Epithelial cell of esophagus (primary cell): ENCODE data around the gene PSMD8.
"Not testable (repeated sequence)": the region's sequence is repeated elsewhere in the genome, so short reads cannot be mapped to it uniquely, and the experiment has no call there.

ENCODE experiments used
- DNase-seq: peaks from one replicate; pipeline ENCODE4 v3.0.0; 2010; ENCODE audit warnings: low read depth
- H3K4me3 ChIP-seq: 2 replicates; pipeline ENCODE4 v1.5.1; 2011; ENCODE audit warnings: mild to moderate bottlenecking, low read length, control low read depth
- TF ChIP-seq, protein P1 (sequence below): IDR thresholded peaks from 2 replicates; pipeline ENCODE4 v1.5.1; 2011; ENCODE audit warnings: low read depth, mild to moderate bottlenecking, low read length, control low read depth, inconsistent platforms; ENCODE audit not compliant: insufficient read depth; ENCODE audit errors: missing control alignments

The PSMD8 gene

DNA sequence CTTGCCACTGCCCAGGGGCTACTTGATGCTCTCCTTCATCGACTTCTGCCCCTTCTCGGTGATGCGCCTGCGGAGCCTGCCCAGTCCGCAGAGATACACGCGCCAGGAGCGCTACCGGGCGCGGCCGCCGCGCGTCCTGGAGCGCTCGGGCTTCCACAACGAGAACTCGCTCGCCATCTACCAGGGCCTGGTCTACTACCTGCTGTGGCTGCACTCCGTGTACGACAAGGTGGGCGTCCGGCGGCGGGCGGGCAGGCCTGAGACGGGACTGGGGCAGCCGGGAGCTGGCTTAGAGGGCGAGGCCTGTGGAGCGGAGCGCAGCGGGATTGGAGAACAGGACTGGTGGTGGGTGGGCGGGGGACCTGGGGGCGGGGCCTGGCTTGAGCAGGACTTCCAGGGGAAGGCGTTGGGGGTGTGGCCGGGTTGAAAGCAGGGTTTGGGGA, 12.7 kb upstream of the PSMD8 start:
- TF ChIP-seq, protein P1, sequence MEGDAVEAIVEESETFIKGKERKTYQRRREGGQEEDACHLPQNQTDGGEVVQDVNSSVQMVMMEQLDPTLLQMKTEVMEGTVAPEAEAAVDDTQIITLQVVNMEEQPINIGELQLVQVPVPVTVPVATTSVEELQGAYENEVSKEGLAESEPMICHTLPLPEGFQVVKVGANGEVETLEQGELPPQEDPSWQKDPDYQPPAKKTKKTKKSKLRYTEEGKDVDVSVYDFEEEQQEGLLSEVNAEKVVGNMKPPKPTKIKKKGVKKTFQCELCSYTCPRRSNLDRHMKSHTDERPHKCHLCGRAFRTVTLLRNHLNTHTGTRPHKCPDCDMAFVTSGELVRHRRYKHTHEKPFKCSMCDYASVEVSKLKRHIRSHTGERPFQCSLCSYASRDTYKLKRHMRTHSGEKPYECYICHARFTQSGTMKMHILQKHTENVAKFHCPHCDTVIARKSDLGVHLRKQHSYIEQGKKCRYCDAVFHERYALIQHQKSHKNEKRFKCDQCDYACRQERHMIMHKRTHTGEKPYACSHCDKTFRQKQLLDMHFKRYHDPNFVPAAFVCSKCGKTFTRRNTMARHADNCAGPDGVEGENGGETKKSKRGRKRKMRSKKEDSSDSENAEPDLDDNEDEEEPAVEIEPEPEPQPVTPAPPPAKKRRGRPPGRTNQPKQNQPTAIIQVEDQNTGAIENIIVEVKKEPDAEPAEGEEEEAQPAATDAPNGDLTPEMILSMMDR = peak; percentile 26
- H3K4me3 ChIP-seq = peak overlapping the region; percentile 60
- DNase-seq = peak; percentile 90

DNA sequence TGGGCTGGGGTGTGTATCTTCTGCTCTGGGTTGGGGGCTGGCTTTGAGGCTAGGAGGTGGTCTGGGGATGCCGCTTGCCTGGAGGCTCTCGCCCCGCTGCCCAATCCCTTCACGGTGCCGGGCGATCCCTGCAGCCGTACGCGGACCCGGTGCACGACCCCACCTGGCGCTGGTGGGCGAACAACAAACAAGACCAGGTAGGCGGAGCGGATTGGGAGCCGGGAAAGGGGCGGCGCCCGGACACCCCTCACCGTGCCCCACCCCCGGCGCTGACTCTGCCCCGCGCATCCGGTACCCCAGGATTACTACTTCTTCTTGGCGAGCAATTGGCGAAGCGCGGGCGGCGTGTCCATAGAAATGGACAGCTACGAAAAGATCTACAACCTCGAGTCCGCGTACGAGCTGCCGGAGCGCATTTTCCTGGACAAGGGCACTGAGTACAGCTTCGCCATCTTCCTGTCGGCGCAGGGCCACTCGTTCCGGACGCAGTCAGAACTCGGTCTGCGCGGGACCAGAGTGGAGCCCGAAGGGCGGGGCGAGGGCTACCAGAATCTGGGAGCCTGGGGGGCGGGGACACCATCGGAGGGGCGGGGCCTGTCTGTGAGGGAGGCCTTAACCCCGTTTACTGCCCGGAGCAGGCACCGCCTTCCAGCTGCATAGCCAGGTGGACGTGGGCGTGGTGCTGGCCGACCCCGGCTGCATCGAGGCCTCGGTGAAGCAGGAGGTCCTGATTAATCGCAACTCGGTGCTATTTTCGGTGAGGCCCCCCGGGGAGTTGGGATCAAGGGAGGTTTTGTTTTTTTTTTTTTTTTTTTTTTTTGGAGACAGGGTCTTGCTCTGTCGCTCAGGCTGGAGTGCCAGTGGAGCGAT, 12.1 kb upstream of the PSMD8 start:
- TF ChIP-seq, protein P1 = no peak
- DNase-seq = peak; percentile 78
- peak overlapping the region; percentile 60 for H3K4me3 ChIP-seq

DNA sequence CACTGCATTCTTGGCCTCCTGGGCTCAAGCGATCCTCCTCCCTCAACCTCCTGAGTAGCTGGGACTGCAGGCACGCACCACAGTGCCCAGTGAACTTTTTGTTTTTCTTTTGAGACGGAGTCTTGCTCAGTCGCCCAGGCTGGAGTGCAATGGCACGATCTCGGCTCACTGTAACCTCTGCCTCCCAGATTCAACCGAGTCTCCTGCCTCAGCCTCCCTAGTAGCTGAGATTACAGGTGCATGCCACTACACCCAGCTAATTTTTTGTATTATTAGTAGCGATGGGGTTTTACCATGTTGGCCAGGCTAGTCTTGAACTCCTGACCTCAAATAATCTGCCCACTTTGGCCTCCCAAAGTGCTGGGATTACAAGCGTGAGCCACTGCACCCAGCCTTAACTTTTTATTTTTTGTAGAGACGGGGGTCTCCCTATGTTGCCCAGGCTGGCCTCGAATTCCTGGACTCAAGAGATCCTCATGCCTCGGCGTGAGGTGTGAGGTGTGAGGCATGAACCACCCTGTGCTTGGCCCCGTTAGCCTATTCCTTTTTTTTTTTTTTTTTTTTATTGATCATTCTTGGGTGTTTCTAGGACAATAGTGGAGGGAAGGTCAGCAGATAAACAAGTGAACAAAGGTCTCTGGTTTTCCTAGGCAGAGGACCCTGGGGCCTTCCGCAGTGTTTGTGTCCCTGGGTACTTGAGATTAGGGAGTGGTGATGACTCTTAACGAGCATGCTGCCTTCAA, 11.3 kb upstream of the PSMD8 start:
- not testable (repeated sequence) for DNase-seq, H3K4me3 ChIP-seq

DNA sequence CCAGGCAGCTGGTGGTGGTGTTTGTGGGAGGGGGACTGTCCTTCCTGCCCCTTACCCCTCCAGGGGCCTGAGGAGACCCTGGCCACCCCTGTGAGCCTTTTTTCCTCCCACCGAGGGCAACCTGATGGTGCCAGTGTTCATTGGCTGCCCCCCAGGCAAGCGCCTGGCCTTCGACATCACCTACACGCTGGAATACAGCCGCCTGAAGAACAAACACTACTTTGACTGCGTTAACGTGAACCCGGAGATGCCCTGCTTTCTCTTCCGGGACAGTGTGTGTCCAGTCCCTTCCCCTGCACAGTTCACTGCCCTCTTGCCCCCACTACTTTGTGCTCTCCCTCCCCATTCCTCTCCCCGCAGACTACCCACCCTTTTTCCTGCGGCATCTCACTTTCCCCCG, 7.3 kb upstream of the PSMD8 start:
- TF ChIP-seq, protein P1 = no peak
- no peak for DNase-seq
- no peak overlapping the region for H3K4me3 ChIP-seq

DNA sequence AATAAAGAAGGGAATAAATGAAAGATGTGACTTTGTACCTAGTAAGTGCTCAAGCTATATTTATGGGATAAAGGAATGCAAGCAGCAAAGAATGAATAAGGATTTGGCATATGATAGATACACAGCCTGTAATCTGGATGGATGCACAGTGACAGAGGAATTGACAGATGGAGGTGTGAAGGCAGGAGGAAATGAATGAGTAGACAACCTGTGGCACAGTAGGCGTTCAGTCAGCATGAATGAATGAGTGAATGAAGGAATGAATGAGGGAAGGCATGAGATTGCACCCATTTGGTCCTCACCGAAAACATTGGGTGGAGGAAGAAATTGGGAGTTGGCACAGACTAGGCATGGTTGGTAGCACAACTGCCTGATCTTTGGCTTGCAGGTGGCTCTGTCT, 4.8 kb upstream of the PSMD8 start:
- TF ChIP-seq, protein P1 = no peak
- no peak for DNase-seq

DNA sequence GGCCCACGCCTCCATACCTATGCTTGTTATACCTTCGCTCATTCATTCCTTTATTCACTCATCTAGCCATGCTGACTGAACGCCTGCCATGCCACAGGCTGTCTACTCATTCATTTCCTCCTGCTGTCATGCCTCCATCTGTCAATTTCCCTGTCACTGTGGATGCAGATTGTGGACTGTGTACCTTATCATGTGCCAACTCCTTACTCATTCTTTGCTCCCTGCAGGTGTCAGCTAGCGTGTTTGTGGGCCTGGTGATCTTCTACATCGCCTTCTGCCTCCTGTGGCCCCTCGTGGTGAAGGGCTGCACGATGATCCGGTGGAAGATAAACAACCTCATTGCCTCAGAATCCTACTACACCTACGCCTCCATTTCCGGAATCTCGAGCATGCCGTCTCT, 4.1 kb upstream of the PSMD8 start:
- TF ChIP-seq, protein P1 = no peak
- DNase-seq = no peak
- no peak overlapping the region for H3K4me3 ChIP-seq

More for the DNA sequence above, 4.8 kb upstream of the PSMD8 start:
- H3K4me3 ChIP-seq = no peak overlapping the region

DNA sequence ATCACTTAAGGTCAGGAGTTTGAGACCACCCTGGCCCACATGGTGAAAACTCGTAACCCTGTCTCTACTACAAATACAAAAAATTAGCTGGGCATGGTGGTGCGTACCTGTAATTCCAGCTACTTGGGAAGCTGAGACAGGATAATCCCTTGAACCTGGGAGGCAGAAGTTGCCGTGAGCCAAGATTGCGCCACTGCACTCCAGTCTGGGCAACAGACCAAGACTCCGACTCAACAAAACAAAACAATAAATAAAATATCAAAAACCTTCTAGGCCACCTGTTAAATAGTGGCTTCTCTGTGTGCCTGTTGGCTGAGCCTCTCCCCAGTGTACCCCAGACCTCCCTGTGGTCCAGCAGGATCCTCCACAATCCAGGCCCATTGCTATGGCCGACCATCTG, 3.3 kb upstream of the PSMD8 start:
- TF ChIP-seq, protein P1 = no peak
- no peak overlapping the region for H3K4me3 ChIP-seq
- no peak for DNase-seq
